HG02588 (cell line): ENCODE results near the gene MAD2L1BP.

Experiments
- ATAC-seq: cut with Tn5 transposase; IDR thresholded peaks from one replicate; pipeline ENCODE4 v1.9.1; 2021; ENCODE audit warnings: mild to moderate bottlenecking, moderate library complexity; ENCODE audit not compliant: unreplicated experiment

Gene MAD2L1BP

GRCh38 chr6:43665376-43665775, 29.7 kb downstream of the MAD2L1BP start:
- ATAC-seq: no peak

GRCh38 chr6:43666196-43666920, 30.7 kb downstream of the MAD2L1BP start:
- no peak for ATAC-seq

GRCh38 chr6:43667245-43668150, 31.9 kb downstream of the MAD2L1BP start:
- ATAC-seq: peak; percentile 41

GRCh38 chr6:43668151-43669028, 32.8 kb downstream of the MAD2L1BP start:
- no peak for ATAC-seq

- ATAC-seq: no peak
Observed at GRCh38 chr6:43669050-43669921, 33.6 kb downstream of the MAD2L1BP start.

- ATAC-seq: no peak
Observed at GRCh38 chr6:43669922-43670622, 34.4 kb downstream of the MAD2L1BP start.

- no peak for ATAC-seq
Observed at GRCh38 chr6:43670623-43670986, 35.0 kb downstream of the MAD2L1BP start.

GRCh38 chr6:43671011-43671800, 35.6 kb downstream of the MAD2L1BP start:
- ATAC-seq: no peak

GRCh38 chr6:43671801-43672690, 36.4 kb downstream of the MAD2L1BP start:
- no peak for ATAC-seq

- no peak for ATAC-seq
Observed at GRCh38 chr6:43673444-43674084, 37.9 kb downstream of the MAD2L1BP start.

- no peak for ATAC-seq
Observed at GRCh38 chr6:43674291-43674690, 38.7 kb downstream of the MAD2L1BP start.

- ATAC-seq: no peak
Observed at GRCh38 chr6:43674921-43675320, 39.3 kb downstream of the MAD2L1BP start.

- no peak for ATAC-seq
Observed at GRCh38 chr6:43676962-43677606, 41.4 kb downstream of the MAD2L1BP start.

GRCh38 chr6:43677759-43678158, 42.1 kb downstream of the MAD2L1BP start:
- no peak for ATAC-seq

- ATAC-seq: no peak
Observed at GRCh38 chr6:43678341-43678740, 42.7 kb downstream of the MAD2L1BP start.

- no peak for ATAC-seq
Observed at GRCh38 chr6:43679057-43679456, 43.4 kb downstream of the MAD2L1BP start.
